ENCODE data around the gene NCOA1. TPM values are rescaled to one million over a fixed set of nuclear protein-coding genes. Genes with fewer than 3 reads are reported as not detected.
"Not testable (repeated sequence)": the region's sequence is repeated elsewhere in the genome, so short reads cannot be mapped to it uniquely, and the experiment has no call there.

The NCOA1 gene
- total RNA-seq, 1 donor from 2014 or later, result 48.4 TPM

DNA sequence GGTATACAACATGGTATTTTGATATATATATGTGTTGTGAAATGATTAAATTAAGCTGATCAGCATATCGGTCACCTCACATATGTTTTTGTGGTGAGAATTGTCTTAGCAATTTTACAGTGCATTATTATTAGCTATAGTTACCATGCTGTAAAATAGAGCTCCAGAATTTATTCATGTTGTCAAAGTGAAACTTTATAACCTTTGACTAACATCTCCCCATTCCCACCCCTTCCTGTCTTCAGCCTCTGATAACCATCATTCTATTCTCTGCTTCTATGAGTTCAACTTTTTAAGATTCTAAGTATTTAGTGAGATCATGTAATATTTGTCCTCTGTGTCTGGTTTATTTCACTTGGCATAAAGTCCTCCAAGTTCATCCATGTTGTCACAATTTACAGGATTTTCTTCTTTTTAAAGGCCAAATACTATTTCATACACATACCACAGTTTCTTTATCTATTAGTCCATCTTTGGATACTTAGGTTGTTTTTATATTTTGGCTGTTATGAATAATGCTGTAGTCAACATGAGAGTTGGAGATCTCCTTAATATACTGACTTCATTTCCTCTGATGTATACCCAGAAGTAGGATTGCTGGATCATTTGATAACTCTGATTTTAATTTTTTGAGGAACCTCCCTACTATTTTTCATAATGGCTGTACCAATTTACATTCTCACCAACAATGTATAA, 30.3 kb downstream of the NCOA1 start:
- Histone ChIP-seq H3K27me3 (no peaks in the 10 kb centered on the region), H3K36me3 (no peaks in the 10 kb centered on the region), H3K4me1 (peaks cover 16% of the 10 kb centered on the region), H3K9me3 (no peaks in the 10 kb centered on the region), H3K27ac (no peak overlapping the region), H3K4me3 (no peak overlapping the region)
- no peak for DNase-seq (ENCODE audit: extremely low spot score in 2 of 2)
- intact Hi-C loops (cut with DNase I), result no loop called here
- TF ChIP-seq POLR2A (IDR thresholded peaks at IDR 0.05), result no peak
- no peak for TF ChIP-seq POLR2AphosphoS5 (IDR thresholded peaks at IDR 0.05; ENCODE audit: insufficient read depth in 1 of 2, low read depth in 1 of 2)
- TF ChIP-seq, protein P1, sequence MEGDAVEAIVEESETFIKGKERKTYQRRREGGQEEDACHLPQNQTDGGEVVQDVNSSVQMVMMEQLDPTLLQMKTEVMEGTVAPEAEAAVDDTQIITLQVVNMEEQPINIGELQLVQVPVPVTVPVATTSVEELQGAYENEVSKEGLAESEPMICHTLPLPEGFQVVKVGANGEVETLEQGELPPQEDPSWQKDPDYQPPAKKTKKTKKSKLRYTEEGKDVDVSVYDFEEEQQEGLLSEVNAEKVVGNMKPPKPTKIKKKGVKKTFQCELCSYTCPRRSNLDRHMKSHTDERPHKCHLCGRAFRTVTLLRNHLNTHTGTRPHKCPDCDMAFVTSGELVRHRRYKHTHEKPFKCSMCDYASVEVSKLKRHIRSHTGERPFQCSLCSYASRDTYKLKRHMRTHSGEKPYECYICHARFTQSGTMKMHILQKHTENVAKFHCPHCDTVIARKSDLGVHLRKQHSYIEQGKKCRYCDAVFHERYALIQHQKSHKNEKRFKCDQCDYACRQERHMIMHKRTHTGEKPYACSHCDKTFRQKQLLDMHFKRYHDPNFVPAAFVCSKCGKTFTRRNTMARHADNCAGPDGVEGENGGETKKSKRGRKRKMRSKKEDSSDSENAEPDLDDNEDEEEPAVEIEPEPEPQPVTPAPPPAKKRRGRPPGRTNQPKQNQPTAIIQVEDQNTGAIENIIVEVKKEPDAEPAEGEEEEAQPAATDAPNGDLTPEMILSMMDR (IDR thresholded peaks at IDR 0.05), result no peak

DNA sequence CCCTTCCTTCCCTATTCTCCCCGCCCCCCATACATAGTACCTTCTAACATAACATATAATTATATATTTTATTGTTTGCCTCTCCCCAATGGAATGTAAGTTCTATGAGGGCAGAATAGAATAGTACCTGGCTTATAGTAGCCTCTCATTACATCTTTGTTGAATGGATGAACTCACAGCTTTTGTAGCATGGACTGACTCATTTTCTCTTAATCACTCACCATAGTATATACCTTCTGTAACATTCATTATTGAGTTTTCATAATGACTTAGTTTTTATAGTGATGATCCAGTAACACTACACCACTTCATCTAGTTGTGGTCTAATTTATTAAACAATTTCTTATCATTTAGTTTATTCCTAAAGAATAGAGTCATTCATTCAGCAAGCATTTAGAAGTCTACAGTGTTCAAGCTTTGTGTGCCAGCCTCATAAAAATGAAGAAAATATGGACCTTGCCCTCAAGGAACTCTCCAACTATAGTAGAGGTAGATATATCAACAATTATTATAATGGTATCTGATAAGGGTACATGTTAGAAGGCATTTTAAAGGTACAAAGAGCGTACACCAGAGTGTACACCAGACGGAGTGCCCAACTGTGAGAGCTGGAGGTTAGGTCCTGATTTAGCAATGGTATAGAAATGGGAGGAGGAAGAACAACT, 31.1 kb downstream of the NCOA1 start:
- Histone ChIP-seq H3K9me3 (no peaks in the 10 kb centered on the region), H3K4me3 (no peak overlapping the region), H3K27ac (no peak overlapping the region), H3K4me1 (peaks cover 16% of the 10 kb centered on the region), H3K36me3 (no peaks in the 10 kb centered on the region), H3K27me3 (no peaks in the 10 kb centered on the region)
- TF ChIP-seq POLR2A (IDR thresholded peaks at IDR 0.05), result no peak
- no peak for TF ChIP-seq POLR2AphosphoS5 (IDR thresholded peaks at IDR 0.05; ENCODE audit: insufficient read depth in 1 of 2, low read depth in 1 of 2)
- TF ChIP-seq, protein P1 (IDR thresholded peaks at IDR 0.05), result no peak
- intact Hi-C loops (cut with DNase I), result no loop called here
- DNase-seq (ENCODE audit: extremely low spot score in 2 of 2), result no peak

DNA sequence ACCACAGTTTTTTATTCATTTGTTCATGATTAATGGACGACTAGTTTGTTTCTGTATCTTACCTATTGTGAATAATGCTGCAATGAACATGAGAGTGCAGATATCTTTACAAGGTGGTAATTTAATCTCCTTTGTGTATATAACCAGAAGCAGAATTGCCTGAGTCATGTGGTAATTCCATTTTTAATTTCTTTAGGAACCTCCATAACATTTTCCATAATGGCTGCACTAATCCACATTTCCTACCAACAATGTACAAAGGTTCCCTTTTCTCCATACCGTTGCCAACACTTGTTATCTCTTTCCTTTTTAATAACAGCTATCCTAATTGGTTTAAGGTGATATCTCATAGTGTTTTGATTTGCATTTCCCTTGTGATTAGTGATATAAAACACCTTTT, 36.5 kb downstream of the NCOA1 start:
- intact Hi-C loops (cut with DNase I), result no loop called here
- TF ChIP-seq, protein P1 (IDR thresholded peaks at IDR 0.05), result no peak
- TF ChIP-seq POLR2AphosphoS5 (IDR thresholded peaks at IDR 0.05; ENCODE audit: insufficient read depth in 1 of 2, low read depth in 1 of 2), result no peak
- no peak for TF ChIP-seq POLR2A (IDR thresholded peaks at IDR 0.05)
- H3K4me3 ChIP-seq, result no peak overlapping the region
- H3K27me3 ChIP-seq, result no peaks in the 10 kb centered on the region
- DNase-seq (ENCODE audit: extremely low spot score in 2 of 2), result no peak
- H3K9me3 ChIP-seq, result no peaks in the 10 kb centered on the region
- no peak overlapping the region for H3K27ac ChIP-seq
- H3K4me1 ChIP-seq, result no peaks in the 10 kb centered on the region
- no peaks in the 10 kb centered on the region for H3K36me3 ChIP-seq

DNA sequence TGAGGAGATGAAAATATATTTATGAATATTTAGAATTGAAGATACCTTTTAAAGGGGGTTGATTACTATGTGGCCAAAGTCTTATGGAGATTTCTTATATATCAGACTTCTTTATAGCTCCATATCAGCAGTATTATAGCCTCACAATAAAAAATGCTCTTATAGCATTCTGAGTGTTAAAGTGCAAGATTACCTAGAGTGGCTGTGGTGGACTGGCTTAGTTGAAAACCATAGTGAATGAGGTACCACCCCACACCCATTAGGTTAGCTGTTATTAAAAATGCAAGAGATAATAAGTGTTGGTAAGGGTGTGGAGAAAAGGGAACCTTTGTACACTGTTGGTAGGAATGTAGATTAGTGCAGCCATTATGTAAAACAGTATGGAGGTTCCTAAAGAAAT, 39.7 kb downstream of the NCOA1 start:
- Histone ChIP-seq H3K4me3 (no peak overlapping the region), H3K36me3 (no peaks in the 10 kb centered on the region), H3K27me3 (no peaks in the 10 kb centered on the region), H3K27ac (no peak overlapping the region), H3K9me3 (no peaks in the 10 kb centered on the region), H3K4me1 (no peaks in the 10 kb centered on the region)
- DNase-seq (ENCODE audit: extremely low spot score in 2 of 2), result no peak
- intact Hi-C loops (cut with DNase I), result loop anchor here (2.0 kb wide), 1 partner anchor 32 kb away; no protein-coding TSS in a partner anchor
- TF ChIP-seq, protein P1 (IDR thresholded peaks at IDR 0.05), result no peak
- no peak for TF ChIP-seq POLR2AphosphoS5 (IDR thresholded peaks at IDR 0.05; ENCODE audit: insufficient read depth in 1 of 2, low read depth in 1 of 2)

DNA sequence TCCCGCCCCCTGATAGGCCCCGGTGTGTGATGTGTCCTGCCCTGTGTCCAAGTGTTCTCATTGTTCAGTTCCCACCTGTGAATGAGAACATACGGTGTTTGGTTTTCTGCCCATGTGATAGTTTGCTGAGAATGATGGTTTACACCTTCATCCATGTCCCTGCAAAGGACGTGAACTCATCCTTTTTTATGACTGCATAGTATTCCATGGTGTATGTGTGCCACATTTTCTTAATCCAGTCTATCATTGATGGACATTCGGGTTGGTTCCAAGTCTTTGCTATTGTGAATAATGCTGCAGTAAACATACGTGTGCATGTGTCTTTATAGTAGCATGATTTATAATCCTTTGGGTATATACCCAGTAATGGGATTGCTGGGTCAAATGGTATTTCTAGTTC, 40.6 kb downstream of the NCOA1 start:
- not testable (repeated sequence) for H3K4me1 ChIP-seq; H3K36me3 ChIP-seq; H3K4me3 ChIP-seq; H3K27me3 ChIP-seq; DNase-seq (ENCODE audit: extremely low spot score in 2 of 2); H3K9me3 ChIP-seq; H3K27ac ChIP-seq
- intact Hi-C loops (cut with DNase I), result loop anchor here (2.0 kb wide), 1 partner anchor 33 kb away; no protein-coding TSS in a partner anchor

DNA sequence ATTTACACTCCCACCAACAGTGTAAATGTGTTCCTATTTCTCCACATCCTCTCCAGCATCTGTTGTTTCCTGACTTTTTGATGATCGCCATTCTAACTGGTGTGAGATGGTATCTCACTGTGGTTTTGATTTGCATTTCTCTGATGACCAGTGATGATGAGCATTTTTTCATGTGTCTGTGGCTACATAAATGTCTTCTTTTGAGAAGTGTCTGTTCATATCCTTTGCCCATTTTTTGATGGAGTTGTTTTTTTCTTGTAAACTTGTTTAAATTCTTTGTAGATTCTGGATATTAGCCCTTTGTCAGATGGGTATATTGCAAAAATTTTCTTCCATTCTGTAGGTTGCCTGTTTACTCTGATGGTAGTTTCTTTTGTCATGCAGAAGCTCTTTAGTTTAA, 41.0 kb downstream of the NCOA1 start:
- H3K4me1 ChIP-seq; H3K36me3 ChIP-seq; DNase-seq (ENCODE audit: extremely low spot score in 2 of 2); H3K4me3 ChIP-seq; H3K9me3 ChIP-seq; H3K27me3 ChIP-seq; H3K27ac ChIP-seq; intact Hi-C loops (cut with DNase I): not testable (repeated sequence)

DNA sequence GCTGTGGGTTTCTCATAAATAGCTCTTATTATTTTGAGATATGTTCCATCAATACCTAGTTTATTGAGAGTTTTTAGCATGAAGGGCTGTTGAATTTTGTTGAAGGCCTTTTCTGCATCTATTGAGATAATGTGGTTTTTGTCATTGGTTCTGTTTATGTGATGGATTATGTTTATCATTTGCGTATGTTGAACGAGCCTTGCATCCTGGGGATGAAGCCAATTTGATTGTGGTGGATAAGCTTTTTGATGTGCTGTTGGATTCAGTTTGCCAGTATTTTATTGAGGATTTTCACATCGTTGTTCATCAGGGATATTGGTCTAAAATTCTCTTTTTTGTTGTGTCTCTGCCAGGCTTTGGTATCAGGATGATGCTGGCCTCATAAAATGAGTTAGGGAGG, 42.5 kb downstream of the NCOA1 start:
- DNase-seq (ENCODE audit: extremely low spot score in 2 of 2); H3K27me3 ChIP-seq; H3K36me3 ChIP-seq; H3K4me1 ChIP-seq; intact Hi-C loops (cut with DNase I); H3K9me3 ChIP-seq; H3K4me3 ChIP-seq; H3K27ac ChIP-seq: not testable (repeated sequence)

Measured in vagina (tissue), 2 donors.